GM12878 (cell line): ENCODE data around the gene CHST8. TPM values are rescaled to one million over a fixed set of nuclear protein-coding genes. Genes with fewer than 3 reads are reported as not detected.

ENCODE experiments used
- ATAC-seq: fragments of 200-7000 bp; cut with Tn5 transposase; 3 replicates; pipeline ENCODE4 v1.9.1; 2020; ENCODE audit warnings: mild to moderate bottlenecking, moderate library complexity
- BruUV-seq: library from RNA; stranded (reverse); fragments of 400-500 nt; replicated peaks from 2 replicates; lab custom pipeline; 2021; lab: Mats Ljungman, UMichigan
- CTCF ChIA-PET: fragments of 300-600 bp; sonication (Branson Sonifier 250); formaldehyde crosslinking; extraction: SDS; loops from one replicate; lab custom pipeline; 2021; ENCODE audit warnings: inconsistent platforms; lab: Yijun Ruan, JAX
- POLR2A ChIA-PET: fragments of 350-600 bp; formaldehyde crosslinking; extraction: SDS; loops from one replicate; lab custom pipeline; 2021; ENCODE audit warnings: inconsistent platforms; lab: Charles Lee
- RAD21 ChIA-PET: fragments of 300-600 bp; sonication (Branson Sonifier 250); formaldehyde crosslinking; loops from one replicate; lab custom pipeline; 2023; ENCODE audit warnings: antibody characterized with exemption; ENCODE audit not compliant: unreplicated experiment; lab: Charles Lee
- SMC1A ChIA-PET: fragments of 300-600 bp; sonication (Branson Sonifier 250); formaldehyde crosslinking; loops from one replicate; lab custom pipeline; 2023; ENCODE audit not compliant: unreplicated experiment, uncharacterized antibody; lab: Charles Lee
- DNase-seq: peaks from one replicate; pipeline ENCODE4 v3.0.0-alpha.2; 2011; ENCODE audit warnings: low read depth, low spot score
- FAIRE-seq: peaks from 3 replicates; lab custom pipeline; 2011; peaks lifted over from hg19 to GRCh38; lab: Jason Lieb, UNC
- H2AFZ ChIP-seq: 2 replicates; pipeline ENCODE4 v1.6.0; 2011; ENCODE audit warnings: low read depth, low read length, control low read depth; ENCODE audit not compliant: control insufficient read depth
- H3K27ac ChIP-seq: 2 replicates; pipeline ENCODE4 v1.5.1; 2011; ENCODE audit warnings: control low read depth; ENCODE audit not compliant: control insufficient read depth, insufficient read depth
- H3K27me3 ChIP-seq, 2 experiments: replicated peaks in 1 of 2; 2 replicates each; pipeline versions ENCODE4 v1.6.0 to v1.6.1; 2011; ENCODE audit warnings: low read length in 1 of 2; ENCODE audit not compliant: control insufficient read depth in 2 of 2, insufficient read depth in 2 of 2
- H3K36me3 ChIP-seq, 2 experiments: 2 replicates each; pipeline ENCODE4 v1.5.1; 2011; ENCODE audit warnings: low read length in 1 of 2; ENCODE audit not compliant: control insufficient read depth in 2 of 2, insufficient read depth in 2 of 2
- H3K4me1 ChIP-seq: 2 replicates; pipeline ENCODE4 v1.6.1; 2011; ENCODE audit warnings: mild to moderate bottlenecking, low read length, moderate library complexity, mixed read lengths; ENCODE audit not compliant: control insufficient read depth, insufficient read depth
- H3K4me2 ChIP-seq: 2 replicates; pipeline ENCODE4 v1.6.0; 2011; ENCODE audit warnings: control low read depth; ENCODE audit not compliant: control insufficient read depth, insufficient read depth
- H3K4me3 ChIP-seq: fragments of 200-600 bp; sonication (generic); 2 replicates; pipeline ENCODE4 v1.5.1; 2016
- H3K79me2 ChIP-seq: 2 replicates; pipeline ENCODE4 v1.6.0; 2011; ENCODE audit warnings: low read length; ENCODE audit not compliant: control insufficient read depth, insufficient read depth
- H3K9ac ChIP-seq: 2 replicates; pipeline ENCODE4 v1.8.0; 2011; ENCODE audit warnings: low read length, control low read depth, mixed read lengths; ENCODE audit not compliant: control insufficient read depth, insufficient read depth
- H3K9me3 ChIP-seq: replicated peaks from 3 replicates; pipeline ENCODE4 v1.5.1; 2011; ENCODE audit warnings: mild to moderate bottlenecking, low read length; ENCODE audit not compliant: control insufficient read depth, insufficient read depth
- H4K20me1 ChIP-seq: 2 replicates; pipeline ENCODE4 v1.6.0; 2011; ENCODE audit not compliant: control insufficient read depth, insufficient read depth
- ASH2L ChIP-seq: fragments of 300-600, 200-600 bp; sonication (generic); IDR thresholded peaks from 2 replicates; pipeline ENCODE4 v1.6.1; 2017; ENCODE audit warnings: low read depth, mild to moderate bottlenecking, borderline replicate concordance
- EP300 ChIP-seq, 2 experiments: fragments of 150-350 bp in 1 of 2; IDR thresholded peaks; 2 replicates each; pipeline ENCODE4 v1.6.1; 2011 to 2012; ENCODE audit warnings: low read depth in 2 of 2, low read length in 2 of 2, borderline replicate concordance in 1 of 2, improper control_type of control experiment in 1 of 2, inconsistent platforms in 1 of 2; ENCODE audit not compliant: control insufficient read depth in 1 of 2
- FOXM1 ChIP-seq: IDR thresholded peaks from 2 replicates; pipeline ENCODE4 v1.6.1; 2012; ENCODE audit warnings: low read depth, mild to moderate bottlenecking, inconsistent platforms, low read length, moderate library complexity
- HDGF ChIP-seq: fragments of 450-650 bp; IDR thresholded peaks from 2 replicates; pipeline ENCODE4 v1.6.1; 2016; ENCODE audit warnings: antibody characterized with exemption
- IKZF1 ChIP-seq: fragments of 450-650 bp; conservative IDR thresholded peaks from 2 replicates; pipeline ENCODE4 v1.6.1; 2017; ENCODE audit warnings: antibody characterized with exemption, mild to moderate bottlenecking
- KAT2A ChIP-seq: conservative IDR thresholded peaks from 2 replicates; pipeline ENCODE4 v1.6.1; 2011; ENCODE audit warnings: low read depth, low read length; ENCODE audit not compliant: control insufficient read depth
- NFIC ChIP-seq: IDR thresholded peaks from 2 replicates; pipeline ENCODE4 v1.6.1; 2012; ENCODE audit warnings: low read depth, mild to moderate bottlenecking, inconsistent platforms, low read length, moderate library complexity
- NR2C1 ChIP-seq: fragments of 450-650 bp; IDR thresholded peaks from 2 replicates; pipeline ENCODE4 v1.6.1; 2017; ENCODE audit warnings: antibody characterized with exemption, mild to moderate bottlenecking, moderate library complexity
- PAX8 ChIP-seq: fragments of 450-650 bp; IDR thresholded peaks from 2 replicates; pipeline ENCODE4 v1.6.1; 2017; ENCODE audit warnings: mild to moderate bottlenecking, moderate library complexity
- RCOR1 ChIP-seq: conservative IDR thresholded peaks from 2 replicates; pipeline ENCODE4 v1.6.1; 2012; ENCODE audit warnings: low read depth, low read length, improper control_type of control experiment
- TBL1XR1 ChIP-seq: IDR thresholded peaks from 2 replicates; pipeline ENCODE4 v1.6.1; 2012; ENCODE audit warnings: low read depth, low read length, improper control_type of control experiment
- TCF3 ChIP-seq: IDR thresholded peaks from 2 replicates; pipeline ENCODE4 v1.6.1; 2012; ENCODE audit warnings: low read depth, mild to moderate bottlenecking, low read length, borderline replicate concordance; ENCODE audit not compliant: insufficient read depth
- TCF7 ChIP-seq: IDR thresholded peaks from 2 replicates; pipeline ENCODE4 v1.6.1; 2014; ENCODE audit warnings: antibody characterized with exemption, borderline replicate concordance
- YBX1 ChIP-seq: fragments of 450-650 bp; IDR thresholded peaks from 2 replicates; pipeline ENCODE4 v1.6.1; 2016; ENCODE audit warnings: antibody characterized with exemption
- WGBS: methylation state at CpG from one replicate; pipeline ENCODE4 v1.1.6; 2016; ENCODE audit warnings: low lambda C conversion rate; ENCODE audit not compliant: insufficient replicate concordance, insufficient coverage; ENCODE audit errors: missing lambda C conversion rate; 5-methylcytosine and 5-hydroxymethylcytosine counted together
- in situ Hi-C: fragments of 300-500 bp; cut with MboI; formaldehyde crosslinking; loops from 9 replicates; pipeline ENCODE4 v1.14.3; 2018; ENCODE audit warnings: mixed read lengths
- intact Hi-C: fragments of 100-400 bp; cut with micrococcal nuclease; formaldehyde crosslinking; loops from one replicate; pipeline ENCODE4 v1.14.2; 2022; ENCODE audit not compliant: unreplicated experiment
- polyA plus RNA-seq, 11 experiments: library from polyadenylated mRNA; depleted of rRNA in 4 of 11; unstranded in 6 of 11; stranded (reverse) in 5 of 11; fragments of >200 nt; fragmentation: Nextera tagmentation in 4 of 11; fragmentation: Illumina TruSeq in 1 of 11; extraction: Ambion mirVana in 4 of 11; extraction: Trizol in 1 of 11; gene quantifications; 1 replicate in 1 of 11; 2 replicates in 10 of 11; pipeline versions ENCODE4 v1.2.1 to v1.2.3, GENCODE V29; 2011 to 2016; ENCODE audit warnings: inconsistent platforms in 2 of 11, missing spikeins in 2 of 11, low read depth in 1 of 11
- total RNA-seq, 4 experiments: library from RNA; depleted of rRNA in 3 of 4; stranded (reverse); fragments of >200 nt in 3 of 4; fragmentation: Illumina TruSeq in 1 of 4; extraction: Trizol in 1 of 4; gene quantifications; 2 replicates each; pipeline versions ENCODE4 v1.2.1 to v1.2.3, GENCODE V29; 2013 to 2021
- TF ChIP-seq, protein P1 (sequence below): IDR thresholded peaks from 2 replicates; pipeline ENCODE4 v1.6.1; 2011; ENCODE audit warnings: borderline replicate concordance, low read depth, mild to moderate bottlenecking, moderate library complexity, low read length; ENCODE audit not compliant: insufficient read depth, poor library complexity, severe bottlenecking
- TF ChIP-seq, protein P2 (sequence below): fragments of 150-350 bp; IDR thresholded peaks from 2 replicates; pipeline ENCODE4 v1.6.1; 2014; ENCODE audit warnings: mild to moderate bottlenecking, low read depth, low read length
- TF ChIP-seq, protein P3 (sequence below): IDR thresholded peaks from 2 replicates; pipeline ENCODE4 v1.6.1; 2011; ENCODE audit warnings: low read depth, mild to moderate bottlenecking, low read length, moderate library complexity, borderline replicate concordance; ENCODE audit errors: extremely low read depth

Gene CHST8
- total and polyA plus RNA-seq, 10 of the 15 experiments (the other 5 are each of a cell fraction or from before 2014, with no cell fraction given), result 0.06 TPM; not detected in 9

DNA sequence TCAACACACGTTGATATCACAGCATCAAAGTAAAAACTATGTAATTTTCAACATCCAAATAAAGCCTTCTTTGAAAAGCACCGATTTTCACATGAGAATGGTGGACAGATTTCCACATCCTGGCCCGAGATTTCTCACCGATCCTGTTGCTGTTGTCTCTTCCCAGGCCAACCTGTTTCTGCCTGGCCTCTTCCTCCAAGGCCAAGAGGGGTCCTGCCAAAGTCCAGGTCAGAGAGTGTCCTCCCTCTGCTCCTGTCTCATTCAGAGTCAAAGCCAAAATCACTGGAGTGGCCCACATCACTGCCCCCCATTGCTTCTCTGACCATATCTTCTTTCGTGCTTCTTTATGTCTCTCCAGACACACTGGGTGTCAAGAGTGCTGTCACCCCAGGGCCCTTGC is 49.5 kb downstream of the CHST8 start:
- RAD21 ChIA-PET, result no interaction called here
- no TSS peak for BruUV-seq

DNA sequence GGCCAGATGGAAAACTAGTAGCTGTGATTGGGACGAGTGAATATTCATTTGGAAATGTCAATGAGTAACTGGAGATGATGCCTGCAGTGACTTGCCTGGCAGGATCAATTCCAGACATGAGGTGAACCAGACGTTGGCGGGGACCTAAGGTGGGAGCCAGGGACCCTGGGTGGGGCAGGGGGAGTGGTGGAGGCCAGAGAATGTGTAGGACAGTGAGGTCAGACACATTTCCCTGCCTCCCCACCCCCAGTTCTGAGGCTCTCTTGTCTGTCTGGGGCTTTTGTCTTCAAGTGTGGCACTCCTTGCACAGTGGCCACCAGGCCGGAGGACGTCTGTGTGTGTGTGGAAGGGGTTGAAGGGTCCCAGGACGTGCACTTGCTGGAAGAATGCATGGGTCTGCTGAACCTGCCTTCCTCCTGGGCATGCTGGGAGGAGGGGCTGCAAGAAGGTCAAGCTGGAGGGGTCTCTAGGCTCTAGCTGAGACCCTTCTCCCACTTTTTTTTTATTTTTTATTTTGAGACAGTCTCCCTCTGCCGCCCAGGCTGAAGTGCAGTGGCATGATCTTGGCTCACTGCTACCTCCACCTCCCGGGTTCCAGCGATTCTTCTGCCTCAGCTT is 51.6 kb downstream of the CHST8 start:
- Histone ChIP-seq H3K27ac (no peak overlapping the region), H3K9ac (no peak overlapping the region), H3K4me2 (no peak overlapping the region), H4K20me1 (no peaks in the 10 kb centered on the region), H3K4me1 (no peaks in the 10 kb centered on the region), H3K79me2 (no peaks in the 10 kb centered on the region), H3K27me3 (no peaks in the 10 kb centered on the region), H2AFZ (no peak overlapping the region), H3K9me3 (no peaks in the 10 kb centered on the region)
- no peak for ATAC-seq
- no peak for DNase-seq
- BruUV-seq, result no TSS peak
- ChIA-PET SMC1A (no interaction called here), CTCF (no interaction called here), POLR2A (no interaction called here), RAD21 (no interaction called here)
- in situ Hi-C loops, result no loop called here
- TF ChIP-seq, protein P1, sequence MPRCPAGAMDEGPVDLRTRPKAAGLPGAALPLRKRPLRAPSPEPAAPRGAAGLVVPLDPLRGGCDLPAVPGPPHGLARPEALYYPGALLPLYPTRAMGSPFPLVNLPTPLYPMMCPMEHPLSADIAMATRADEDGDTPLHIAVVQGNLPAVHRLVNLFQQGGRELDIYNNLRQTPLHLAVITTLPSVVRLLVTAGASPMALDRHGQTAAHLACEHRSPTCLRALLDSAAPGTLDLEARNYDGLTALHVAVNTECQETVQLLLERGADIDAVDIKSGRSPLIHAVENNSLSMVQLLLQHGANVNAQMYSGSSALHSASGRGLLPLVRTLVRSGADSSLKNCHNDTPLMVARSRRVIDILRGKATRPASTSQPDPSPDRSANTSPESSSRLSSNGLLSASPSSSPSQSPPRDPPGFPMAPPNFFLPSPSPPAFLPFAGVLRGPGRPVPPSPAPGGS, result no peak
- TF ChIP-seq, protein P2, sequence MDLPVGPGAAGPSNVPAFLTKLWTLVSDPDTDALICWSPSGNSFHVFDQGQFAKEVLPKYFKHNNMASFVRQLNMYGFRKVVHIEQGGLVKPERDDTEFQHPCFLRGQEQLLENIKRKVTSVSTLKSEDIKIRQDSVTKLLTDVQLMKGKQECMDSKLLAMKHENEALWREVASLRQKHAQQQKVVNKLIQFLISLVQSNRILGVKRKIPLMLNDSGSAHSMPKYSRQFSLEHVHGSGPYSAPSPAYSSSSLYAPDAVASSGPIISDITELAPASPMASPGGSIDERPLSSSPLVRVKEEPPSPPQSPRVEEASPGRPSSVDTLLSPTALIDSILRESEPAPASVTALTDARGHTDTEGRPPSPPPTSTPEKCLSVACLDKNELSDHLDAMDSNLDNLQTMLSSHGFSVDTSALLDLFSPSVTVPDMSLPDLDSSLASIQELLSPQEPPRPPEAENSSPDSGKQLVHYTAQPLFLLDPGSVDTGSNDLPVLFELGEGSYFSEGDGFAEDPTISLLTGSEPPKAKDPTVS, result no peak
- TF ChIP-seq, all 136 proteins: peak for 0
- 22% methylated on average over 9 of the region's 9 CpGs for WGBS
- Histone ChIP-seq H3K36me3 (no peaks in the 10 kb centered on the region), H3K4me3 (no peak overlapping the region)
- FAIRE-seq, result no peak
- intact Hi-C loops, result no loop called here

More for the DNA sequence above, 49.5 kb downstream of the CHST8 start:
- Histone ChIP-seq H3K36me3 (no peaks in the 10 kb centered on the region), H3K4me1 (no peaks in the 10 kb centered on the region), H3K4me2 (no peak overlapping the region), H3K27me3 (no peaks in the 10 kb centered on the region), H3K27ac (no peak overlapping the region), H3K79me2 (no peaks in the 10 kb centered on the region), H4K20me1 (no peaks in the 10 kb centered on the region), H3K9me3 (no peaks in the 10 kb centered on the region), H2AFZ (no peak overlapping the region), H3K9ac (no peak overlapping the region), H3K4me3 (no peak overlapping the region)
- no peak for TF ChIP-seq RCOR1
- no peak for TF ChIP-seq ASH2L
- no peak for TF ChIP-seq TBL1XR1
- no peak for TF ChIP-seq NR2C1
- no peak for TF ChIP-seq FOXM1
- TF ChIP-seq, protein P3, sequence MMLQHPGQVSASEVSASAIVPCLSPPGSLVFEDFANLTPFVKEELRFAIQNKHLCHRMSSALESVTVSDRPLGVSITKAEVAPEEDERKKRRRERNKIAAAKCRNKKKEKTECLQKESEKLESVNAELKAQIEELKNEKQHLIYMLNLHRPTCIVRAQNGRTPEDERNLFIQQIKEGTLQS, result no peak
- TF ChIP-seq EP300 (IDR thresholded peaks at IDR 0.05; ENCODE audit: borderline replicate concordance in 1 of 2, control insufficient read depth in 1 of 2, low read depth in 2 of 2, low read length in 2 of 2), result no peak
- TF ChIP-seq PAX8, result no peak
- TF ChIP-seq NFIC, result no peak
- no peak for TF ChIP-seq HDGF
- no peak for TF ChIP-seq YBX1
- no peak for TF ChIP-seq TCF7
- TF ChIP-seq IKZF1, result no peak
- no peak for TF ChIP-seq KAT2A
- no peak for TF ChIP-seq TCF3
- SMC1A ChIA-PET, result no interaction called here
- DNase-seq, result no peak
- POLR2A ChIA-PET, result no interaction called here
- 25% methylated on average over 5 of the region's 5 CpGs for WGBS
- FAIRE-seq, result no peak
- ATAC-seq, result no peak
- CTCF ChIA-PET, result no interaction called here
- in situ Hi-C loops (no loop called here), intact Hi-C loops (no loop called here)
